Type B pancreatic cell (in vitro differentiated cells): Measurements from ENCODE around the gene CFL2. TPM values are rescaled to one million over a fixed set of nuclear protein-coding genes. Genes with fewer than 3 reads are reported as not detected.
"Not testable (repeated sequence)": the region's sequence is repeated elsewhere in the genome, so short reads cannot be mapped to it uniquely, and the experiment has no call there.

ENCODE experiments used
- DNase-seq: peaks from one replicate; pipeline ENCODE4 v3.0.0; 2021; ENCODE audit warnings: mixed read lengths; ENCODE audit not compliant: unreplicated experiment; ENCODE audit errors: extremely low spot score
- H3K27ac Mint-ChIP-seq: 2 replicates; pipeline ENCODE4 v1.8.0; 2021; ENCODE audit warnings: mild to moderate bottlenecking, mixed read lengths
- H3K27me3 Mint-ChIP-seq: 2 replicates; pipeline ENCODE4 v1.8.0; 2021; ENCODE audit warnings: mixed read lengths
- H3K36me3 Mint-ChIP-seq: 2 replicates; pipeline ENCODE4 v1.8.0; 2021; ENCODE audit warnings: mixed read lengths
- H3K4me1 Mint-ChIP-seq: one replicate; pipeline ENCODE4 v1.8.0; 2021; ENCODE audit warnings: mixed read lengths; ENCODE audit not compliant: unreplicated experiment
- H3K4me3 Mint-ChIP-seq: 2 replicates; pipeline ENCODE4 v1.8.0; 2021; ENCODE audit warnings: mild to moderate bottlenecking, mixed read lengths
- H3K9me3 Mint-ChIP-seq: 2 replicates; pipeline ENCODE4 v1.8.0; 2021; ENCODE audit warnings: mixed read lengths
- CTCF ChIP-seq: fragments of 200-600 bp; sonication (generic); conservative IDR thresholded peaks from 2 replicates; pipeline ENCODE4 v1.5.0; 2021; ENCODE audit warnings: antibody characterized with exemption, mild to moderate bottlenecking
- total RNA-seq: library from RNA; stranded (reverse); gene quantifications from 2 replicates; pipeline ENCODE4 v1.2.1, GENCODE V29; 2021; ENCODE audit warnings: low replicate concordance

CFL2 gene
- total RNA-seq, 1 donor from 2014 or later = 35.8 TPM

- TF ChIP-seq CTCF = no peak
- no peaks in the 10 kb centered on the region for H3K27me3 Mint-ChIP-seq
- H3K9me3 Mint-ChIP-seq = no peaks in the 10 kb centered on the region
- DNase-seq = no peak
- peaks cover 10% of the 10 kb centered on the region for H3K4me1 Mint-ChIP-seq
- no peak overlapping the region for H3K4me3 Mint-ChIP-seq
- H3K36me3 Mint-ChIP-seq = no peaks in the 10 kb centered on the region
- peak overlapping the region; percentile 0 for H3K27ac Mint-ChIP-seq
These were observed 14.3 kb downstream of the CFL2 start for GRCh38 chr14:34699873-34700621.

GRCh38 chr14:34694216-34694615, 20.2 kb downstream of the CFL2 start:
- not testable (repeated sequence) for H3K27me3 Mint-ChIP-seq

GRCh38 chr14:34693228-34693939, 21.0 kb downstream of the CFL2 start:
- Mint-ChIP-seq H3K36me3 (no peaks in the 10 kb centered on the region), H3K9me3 (no peaks in the 10 kb centered on the region), H3K4me1 (no peaks in the 10 kb centered on the region), H3K27ac (no peak overlapping the region), H3K4me3 (peak overlapping the region; percentile 80), H3K27me3 (no peaks in the 10 kb centered on the region)
- DNase-seq = no peak
- no peak for TF ChIP-seq CTCF

More at GRCh38 chr14:34694216-34694615, 20.2 kb downstream of the CFL2 start:
- not testable (repeated sequence) for H3K36me3 Mint-ChIP-seq, H3K9me3 Mint-ChIP-seq, DNase-seq, H3K4me3 Mint-ChIP-seq, H3K4me1 Mint-ChIP-seq, H3K27ac Mint-ChIP-seq

- no peaks in the 10 kb centered on the region for H3K9me3 Mint-ChIP-seq
- H3K36me3 Mint-ChIP-seq = no peaks in the 10 kb centered on the region
- no peak overlapping the region for H3K27ac Mint-ChIP-seq
- no peaks in the 10 kb centered on the region for H3K4me1 Mint-ChIP-seq
- no peak for TF ChIP-seq CTCF
- DNase-seq = no peak
- H3K4me3 Mint-ChIP-seq = peak overlapping the region; percentile 80
- H3K27me3 Mint-ChIP-seq = no peaks in the 10 kb centered on the region
These were observed 21.5 kb downstream of the CFL2 start for GRCh38 chr14:34692898-34693227.

- no peaks in the 10 kb centered on the region for H3K9me3 Mint-ChIP-seq
- H3K27ac Mint-ChIP-seq = no peak overlapping the region
- no peak for DNase-seq
- no peaks in the 10 kb centered on the region for H3K4me1 Mint-ChIP-seq
- H3K27me3 Mint-ChIP-seq = no peaks in the 10 kb centered on the region
- TF ChIP-seq CTCF = no peak
- H3K36me3 Mint-ChIP-seq = no peaks in the 10 kb centered on the region
- H3K4me3 Mint-ChIP-seq = no peak overlapping the region
These were observed 22.0 kb downstream of the CFL2 start for GRCh38 chr14:34692348-34692747.

- H3K9me3 Mint-ChIP-seq = no peaks in the 10 kb centered on the region
- DNase-seq = no peak
- H3K36me3 Mint-ChIP-seq = no peaks in the 10 kb centered on the region
- H3K4me1 Mint-ChIP-seq = no peaks in the 10 kb centered on the region
- no peak overlapping the region for H3K27ac Mint-ChIP-seq
- no peak overlapping the region for H3K4me3 Mint-ChIP-seq
- no peaks in the 10 kb centered on the region for H3K27me3 Mint-ChIP-seq
- no peak for TF ChIP-seq CTCF
These were observed 23.2 kb downstream of the CFL2 start for GRCh38 chr14:34691206-34691605.
